Measurements from ENCODE around the gene DIAPH1.
A peak's percentile ranks its signal among the peaks of the same experiment; 100 is the strongest.

DIAPH1 gene

DNA sequence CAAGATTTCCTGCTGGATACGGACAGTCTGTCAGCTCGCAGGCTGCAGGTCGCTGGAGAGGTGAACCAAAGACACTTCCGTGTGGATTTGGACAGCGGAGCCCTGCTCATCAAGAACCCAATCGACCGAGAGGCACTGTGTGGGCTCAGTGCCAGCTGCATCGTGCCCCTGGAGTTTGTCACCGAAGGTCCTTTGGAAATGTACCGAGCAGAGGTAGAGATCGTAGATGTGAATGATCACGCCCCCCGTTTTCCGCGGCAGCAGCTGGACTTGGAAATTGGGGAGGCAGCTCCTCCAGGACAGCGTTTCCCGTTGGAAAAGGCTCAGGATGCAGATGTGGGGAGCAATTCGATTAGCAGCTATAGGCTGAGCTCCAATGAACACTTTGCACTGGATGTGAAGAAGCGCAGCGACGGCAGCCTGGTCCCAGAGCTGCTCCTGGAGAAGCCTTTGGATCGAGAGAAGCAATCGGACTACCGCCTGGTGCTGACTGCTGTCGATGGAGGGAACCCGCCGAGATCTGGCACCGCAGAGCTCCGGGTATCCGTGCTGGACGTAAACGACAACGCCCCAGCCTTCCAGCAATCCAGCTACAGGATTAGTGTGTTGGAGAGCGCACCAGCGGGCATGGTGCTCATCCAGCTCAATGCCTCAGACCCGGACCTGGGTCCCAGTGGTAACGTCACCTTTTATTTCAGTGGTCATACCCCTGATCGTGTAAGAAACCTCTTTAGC is 133.3 kb downstream of the DIAPH1 start:
- no peak overlapping the region for H3K4me3 ChIP-seq (replicated peaks; ENCODE audit: low read depth, low read length)
- TF ChIP-seq, protein P1, sequence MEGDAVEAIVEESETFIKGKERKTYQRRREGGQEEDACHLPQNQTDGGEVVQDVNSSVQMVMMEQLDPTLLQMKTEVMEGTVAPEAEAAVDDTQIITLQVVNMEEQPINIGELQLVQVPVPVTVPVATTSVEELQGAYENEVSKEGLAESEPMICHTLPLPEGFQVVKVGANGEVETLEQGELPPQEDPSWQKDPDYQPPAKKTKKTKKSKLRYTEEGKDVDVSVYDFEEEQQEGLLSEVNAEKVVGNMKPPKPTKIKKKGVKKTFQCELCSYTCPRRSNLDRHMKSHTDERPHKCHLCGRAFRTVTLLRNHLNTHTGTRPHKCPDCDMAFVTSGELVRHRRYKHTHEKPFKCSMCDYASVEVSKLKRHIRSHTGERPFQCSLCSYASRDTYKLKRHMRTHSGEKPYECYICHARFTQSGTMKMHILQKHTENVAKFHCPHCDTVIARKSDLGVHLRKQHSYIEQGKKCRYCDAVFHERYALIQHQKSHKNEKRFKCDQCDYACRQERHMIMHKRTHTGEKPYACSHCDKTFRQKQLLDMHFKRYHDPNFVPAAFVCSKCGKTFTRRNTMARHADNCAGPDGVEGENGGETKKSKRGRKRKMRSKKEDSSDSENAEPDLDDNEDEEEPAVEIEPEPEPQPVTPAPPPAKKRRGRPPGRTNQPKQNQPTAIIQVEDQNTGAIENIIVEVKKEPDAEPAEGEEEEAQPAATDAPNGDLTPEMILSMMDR (IDR thresholded peaks at IDR 0.05; ENCODE audit: low read length, missing control alignments) = no peak
- DNase-seq (ENCODE audit: low read depth) = no peak

DNA sequence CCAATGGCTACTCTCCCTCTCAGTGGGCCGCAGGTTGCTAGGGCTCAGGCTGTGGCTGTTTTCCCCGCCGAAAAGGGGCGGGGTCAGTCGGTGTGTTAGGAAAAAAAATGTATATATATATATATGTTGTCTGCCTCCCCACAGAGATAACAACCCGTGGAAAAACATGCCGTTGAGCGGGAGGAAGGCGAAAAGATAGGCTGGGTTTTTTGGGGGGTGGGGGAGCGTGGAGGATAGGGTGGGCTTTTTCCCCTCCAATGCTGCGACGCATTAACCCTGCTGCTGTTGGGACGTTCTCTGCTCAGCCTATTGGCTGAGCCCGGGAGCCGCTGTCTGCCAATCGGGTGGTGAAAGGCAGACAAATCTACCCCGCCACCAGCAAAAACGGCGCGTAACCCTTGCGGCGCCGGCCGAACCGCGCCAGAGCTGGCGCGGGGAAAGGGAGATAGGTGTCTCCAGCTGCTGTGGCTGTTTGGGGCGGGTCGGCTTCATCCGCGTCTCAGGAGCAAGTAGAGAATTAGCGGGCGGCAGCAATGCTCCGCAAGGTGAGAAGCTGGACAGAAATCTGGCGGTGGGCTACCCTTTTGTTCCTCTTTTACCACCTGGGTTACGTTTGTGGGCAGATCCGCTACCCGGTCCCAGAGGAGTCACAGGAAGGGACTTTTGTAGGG is 134.0 kb downstream of the DIAPH1 start, which contains the start of gene PCDHGC4:
TSS of gene PCDHGC4 (plus strand) at position 390 of the 671 bp plus-strand sequence. CDS start at position 534, 144 bp downstream.
- peak within 1 kb of the TSS; percentile 24 for H3K4me3 ChIP-seq (replicated peaks; ENCODE audit: low read depth, low read length)
- DNase-seq (ENCODE audit: low read depth) = no peak

DNA sequence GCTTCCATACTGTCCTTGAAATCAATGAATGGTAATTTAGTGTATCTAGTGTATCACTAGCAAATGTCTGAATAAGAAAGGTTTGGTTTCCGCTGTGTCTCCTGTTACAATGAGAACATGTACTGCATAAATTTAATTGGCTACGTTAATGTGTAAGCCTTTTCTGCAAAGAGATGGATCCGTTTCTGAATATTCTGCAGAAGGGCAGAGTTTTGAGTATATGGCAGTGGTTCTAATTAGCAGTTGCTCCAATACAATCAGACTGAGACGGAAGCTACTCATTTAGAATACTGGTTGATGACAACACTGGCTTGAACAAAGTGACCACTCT is 134.5 kb downstream of the DIAPH1 start:
- H3K4me3 ChIP-seq (replicated peaks; ENCODE audit: low read depth, low read length) = no peak overlapping the region
- TF ChIP-seq, protein P1 (IDR thresholded peaks at IDR 0.05; ENCODE audit: low read length, missing control alignments) = no peak
- no peak for DNase-seq (ENCODE audit: low read depth)

More for the DNA sequence above, 134.0 kb downstream of the DIAPH1 start, which contains the start of gene PCDHGC4:
- TF ChIP-seq, protein P1 (IDR thresholded peaks at IDR 0.05; ENCODE audit: low read length, missing control alignments) = no peak

DNA sequence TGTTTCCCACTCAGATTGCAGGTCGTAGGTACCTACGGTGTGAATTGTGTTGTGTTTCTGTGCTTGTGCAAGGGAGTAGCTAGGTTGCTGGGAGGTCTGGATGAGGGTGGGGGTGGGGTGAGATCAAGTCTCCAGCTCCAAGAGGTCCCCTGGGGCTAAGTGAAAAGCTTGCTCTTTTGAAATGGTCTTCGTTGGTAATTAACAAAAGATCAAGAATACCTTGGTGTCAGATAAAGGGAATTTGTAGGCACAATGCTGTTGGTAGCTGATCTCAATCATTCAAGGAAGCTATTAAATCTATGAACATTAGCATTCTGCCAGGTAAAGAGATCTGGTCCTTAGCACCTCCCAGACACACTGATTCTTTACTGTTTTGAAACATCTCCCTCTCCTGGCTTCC is 134.9 kb downstream of the DIAPH1 start:
- DNase-seq (ENCODE audit: low read depth) = no peak
- H3K4me3 ChIP-seq (replicated peaks; ENCODE audit: low read depth, low read length) = no peak overlapping the region
- TF ChIP-seq, protein P1 (IDR thresholded peaks at IDR 0.05; ENCODE audit: low read length, missing control alignments) = no peak

DNA sequence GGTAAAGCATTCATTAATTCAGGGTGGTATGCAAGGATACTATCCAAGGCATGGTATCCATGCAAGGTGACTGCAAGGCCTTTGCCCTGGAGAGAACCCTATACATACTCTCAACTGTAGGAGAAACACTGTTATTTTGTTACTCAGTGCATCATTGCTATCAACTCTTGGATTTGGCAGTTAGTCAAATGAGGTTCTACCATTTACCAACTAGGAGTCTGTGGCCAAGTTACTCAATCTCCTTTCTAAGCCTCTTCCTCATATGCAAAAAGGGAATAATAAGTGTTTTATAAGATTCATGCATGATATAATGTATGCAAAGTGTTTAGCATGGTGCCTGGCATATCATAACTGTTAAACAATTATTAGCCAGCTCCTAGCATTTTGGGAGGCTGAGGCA is 139.0 kb downstream of the DIAPH1 start:
- H3K4me3 ChIP-seq (replicated peaks; ENCODE audit: low read depth, low read length) = no peak overlapping the region
- TF ChIP-seq, protein P1 (IDR thresholded peaks at IDR 0.05; ENCODE audit: low read length, missing control alignments) = no peak
- peak; percentile 50 for DNase-seq (ENCODE audit: low read depth)

DNA sequence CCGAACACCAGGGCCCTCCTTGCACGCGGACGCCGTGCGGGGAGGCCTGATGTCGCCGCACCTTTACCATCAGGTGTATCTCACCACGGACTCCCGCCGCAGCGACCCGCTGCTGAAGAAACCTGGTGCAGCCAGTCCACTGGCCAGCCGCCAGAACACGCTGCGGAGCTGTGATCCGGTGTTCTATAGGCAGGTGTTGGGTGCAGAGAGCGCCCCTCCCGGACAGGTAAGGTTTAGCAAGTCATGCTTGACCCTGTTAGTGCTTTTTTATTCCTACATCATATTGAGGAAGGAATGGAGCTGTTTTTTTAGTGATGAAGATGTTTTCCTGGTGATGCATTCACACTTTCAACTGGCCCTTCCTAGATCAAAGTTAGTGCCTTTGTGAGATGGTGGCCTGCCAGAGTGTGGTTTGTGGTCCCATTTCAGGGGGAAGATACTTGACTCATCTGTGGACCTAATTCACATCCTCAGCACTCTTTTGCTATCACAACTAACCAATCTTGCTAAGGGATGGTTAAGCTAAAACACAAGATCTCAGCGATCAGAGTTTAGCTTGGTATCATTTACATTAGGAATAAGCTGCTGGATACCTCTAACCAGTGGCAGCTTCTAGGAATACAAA is 140.4 kb downstream of the DIAPH1 start:
- H3K4me3 ChIP-seq (replicated peaks; ENCODE audit: low read depth, low read length) = peak overlapping the region; percentile 74
- TF ChIP-seq, protein P1 (IDR thresholded peaks at IDR 0.05; ENCODE audit: low read length, missing control alignments) = peak; percentile 20
- DNase-seq (ENCODE audit: low read depth) = no peak

Measured in fibroblast of pulmonary artery (primary cell).